ENCODE results near the gene PDGFA.

The PDGFA gene

DNA sequence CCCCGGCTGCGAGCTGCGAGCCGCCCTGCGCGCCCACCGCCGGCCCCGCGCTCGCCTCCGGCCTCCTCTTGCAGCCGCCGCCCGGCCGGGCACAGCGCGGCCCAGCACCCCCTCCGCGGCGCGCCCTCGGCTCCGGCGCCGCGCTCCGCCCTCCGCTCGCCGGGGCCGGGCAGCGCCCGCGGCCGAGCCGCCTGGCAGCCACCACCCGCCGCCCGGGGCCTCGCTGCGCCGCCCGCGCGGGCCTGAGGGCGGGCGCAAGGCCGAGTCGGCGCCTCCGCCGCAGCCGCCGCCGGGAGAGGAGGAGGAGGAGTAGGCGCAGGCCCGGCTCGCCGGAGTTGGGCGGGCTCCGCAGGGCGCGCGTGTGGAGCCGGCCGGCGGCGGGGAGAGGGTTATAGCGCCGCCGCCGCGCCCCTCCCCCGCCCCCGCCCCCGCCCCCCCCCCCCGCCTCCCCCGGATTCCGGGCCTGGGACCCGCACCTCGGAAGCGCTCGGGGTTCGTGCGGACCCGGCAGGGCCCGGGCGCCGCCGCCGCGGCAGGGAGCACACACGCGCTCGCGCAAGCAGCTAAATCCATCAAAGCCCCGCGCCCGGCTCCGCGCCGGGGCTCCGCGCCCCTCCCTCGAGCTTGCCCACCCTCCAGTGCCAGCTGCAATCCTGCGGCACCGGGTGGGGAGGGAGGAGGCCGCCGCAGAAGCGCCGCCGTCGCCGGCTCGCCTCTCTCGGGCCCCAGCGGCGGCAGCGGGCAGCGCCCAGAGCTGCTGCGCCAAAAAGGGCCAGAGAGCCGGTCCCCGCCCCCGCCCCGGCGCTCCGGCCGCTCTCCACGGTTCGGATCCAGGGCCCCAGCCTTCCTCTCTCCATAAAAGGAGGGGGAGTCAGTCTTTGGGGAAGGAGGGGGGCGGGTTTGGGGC lies at the start of gene PDGFA:
Gene PDGFA, minus strand, starts transcription at position 363 of the 907 bp plus-strand sequence. CDS start 845 bp downstream, outside the sequence.
- DNase-seq (ENCODE audit: low read depth): no peak
- H3K4me3 ChIP-seq (ENCODE audit: low read depth, low read length): peak within 1 kb of the TSS; percentile 64

DNA sequence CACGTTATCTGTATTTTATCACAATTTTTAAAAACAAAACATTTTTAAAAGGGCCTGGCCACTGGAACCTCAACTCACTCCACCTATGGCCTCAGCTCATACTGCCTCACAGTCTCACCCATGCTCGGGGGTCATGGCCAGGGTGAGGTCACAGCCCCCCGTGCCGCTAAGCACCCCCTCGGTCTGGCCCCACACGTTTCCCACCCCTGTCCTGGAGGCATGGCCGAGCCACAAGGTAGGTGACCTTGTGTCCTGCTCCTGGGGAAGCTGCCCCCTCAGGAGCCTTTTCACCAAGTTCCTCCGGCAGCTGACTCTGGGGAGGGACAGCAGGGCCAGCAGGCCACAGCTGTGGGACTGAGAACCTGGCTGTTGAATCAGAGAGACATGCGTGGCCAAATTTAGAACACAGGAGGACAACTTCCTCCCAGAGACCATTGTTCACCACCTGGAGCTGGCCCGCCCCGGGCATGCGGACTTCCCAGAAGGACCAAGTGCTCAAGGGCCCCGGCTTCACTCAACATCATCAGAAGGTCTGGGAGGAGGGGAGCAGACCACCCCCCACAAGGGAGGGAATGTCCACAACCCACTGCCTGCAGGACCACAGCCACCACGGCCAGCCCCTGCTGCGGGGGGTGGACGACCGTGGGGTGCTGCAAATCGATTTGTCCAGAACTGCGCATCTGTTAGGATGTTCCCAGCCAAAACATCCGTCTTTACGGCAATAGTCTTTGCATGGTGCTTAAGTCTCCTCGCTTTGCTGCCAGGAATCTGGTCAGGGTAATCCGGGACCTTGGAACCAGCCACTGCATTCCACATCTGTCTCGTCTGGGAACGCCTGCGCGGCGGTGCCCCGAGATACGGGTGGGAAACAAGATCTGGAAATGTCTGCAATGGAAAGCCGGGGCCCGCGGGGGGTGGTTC lies 48.6 kb upstream of the PDGFA start:
- DNase-seq (ENCODE audit: low read depth): no peak
- no peak overlapping the region for H3K4me3 ChIP-seq (ENCODE audit: low read depth, low read length)

DNA sequence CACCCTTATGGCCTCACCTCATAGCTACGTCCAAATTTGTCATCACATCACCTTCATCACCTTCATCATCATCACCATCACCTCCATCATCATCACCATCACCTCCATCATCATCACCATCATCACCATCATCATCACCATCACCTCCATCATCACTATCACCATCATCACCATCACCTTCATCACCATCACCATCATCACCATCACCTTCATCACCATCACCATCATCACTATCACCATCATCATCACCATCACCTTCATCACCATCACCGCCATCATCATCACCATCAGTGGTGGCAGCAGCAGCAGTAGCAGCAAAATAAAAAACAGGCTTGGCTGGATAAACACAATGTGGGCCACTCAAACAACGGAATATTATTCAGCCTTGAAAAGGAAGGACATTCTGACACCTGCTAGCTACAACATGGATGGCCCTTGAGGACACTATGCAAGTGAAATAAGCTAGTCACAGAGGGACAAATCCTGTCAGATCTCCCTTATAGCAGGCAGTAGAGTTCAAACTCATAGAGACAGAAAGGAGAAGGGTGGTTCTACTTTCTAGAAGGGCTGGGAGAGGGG lies 47.7 kb upstream of the PDGFA start:
- no peak overlapping the region for H3K4me3 ChIP-seq (ENCODE audit: low read depth, low read length)
- DNase-seq (ENCODE audit: low read depth): no peak

DNA sequence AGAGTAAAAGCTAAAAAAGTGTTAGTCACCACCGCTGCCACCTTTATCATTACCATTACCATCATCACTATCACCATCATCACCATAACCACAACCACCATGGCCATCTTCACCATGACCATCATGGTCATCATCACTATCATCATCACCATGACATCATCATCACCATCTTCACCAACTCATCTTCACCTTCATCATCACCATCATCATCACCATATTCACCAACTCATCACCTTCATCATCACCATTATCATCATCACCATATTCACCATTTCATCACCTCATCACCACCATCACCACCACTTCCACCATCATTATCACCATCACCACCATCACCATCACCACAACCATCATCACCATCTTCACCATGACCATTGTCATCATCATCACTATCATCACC lies 46.5 kb upstream of the PDGFA start:
- no peak overlapping the region for H3K4me3 ChIP-seq (ENCODE audit: low read depth, low read length)
- DNase-seq (ENCODE audit: low read depth): no peak

DNA sequence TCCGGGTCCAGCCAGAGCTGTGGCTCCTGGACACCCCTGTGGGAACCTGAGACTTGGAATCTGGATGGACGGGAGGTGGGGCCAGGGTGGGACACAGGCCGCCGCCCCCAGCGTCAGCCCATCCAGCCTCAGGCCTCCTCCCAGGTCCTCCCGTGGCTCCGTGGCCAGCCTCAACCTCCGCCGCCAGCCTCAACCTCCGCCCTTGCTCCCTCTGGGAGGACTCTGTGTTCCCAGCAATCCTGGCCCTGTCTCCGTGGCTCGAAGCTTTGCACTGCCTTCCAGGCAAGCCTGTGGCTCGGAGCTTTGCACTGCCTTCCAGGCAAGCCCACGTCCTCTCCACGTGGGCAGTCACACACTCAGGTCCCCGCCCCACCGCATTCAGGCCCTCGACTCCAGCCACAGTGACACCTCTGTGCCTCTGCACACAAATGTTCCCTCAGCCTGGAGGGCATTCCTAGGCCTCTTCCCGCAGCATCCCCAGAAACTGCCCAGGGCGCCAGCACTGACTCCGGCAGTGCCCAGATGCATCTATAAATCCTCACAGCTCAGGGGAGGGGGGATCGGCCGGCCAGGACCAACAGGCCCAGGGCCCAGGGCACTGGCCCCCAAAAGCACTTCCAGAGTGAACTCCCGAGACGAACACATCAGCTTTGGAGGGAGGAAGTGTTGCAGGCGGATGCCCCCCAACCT lies 44.7 kb upstream of the PDGFA start:
- no peak for DNase-seq (ENCODE audit: low read depth)
- H3K4me3 ChIP-seq (ENCODE audit: low read depth, low read length): no peak overlapping the region

DNA sequence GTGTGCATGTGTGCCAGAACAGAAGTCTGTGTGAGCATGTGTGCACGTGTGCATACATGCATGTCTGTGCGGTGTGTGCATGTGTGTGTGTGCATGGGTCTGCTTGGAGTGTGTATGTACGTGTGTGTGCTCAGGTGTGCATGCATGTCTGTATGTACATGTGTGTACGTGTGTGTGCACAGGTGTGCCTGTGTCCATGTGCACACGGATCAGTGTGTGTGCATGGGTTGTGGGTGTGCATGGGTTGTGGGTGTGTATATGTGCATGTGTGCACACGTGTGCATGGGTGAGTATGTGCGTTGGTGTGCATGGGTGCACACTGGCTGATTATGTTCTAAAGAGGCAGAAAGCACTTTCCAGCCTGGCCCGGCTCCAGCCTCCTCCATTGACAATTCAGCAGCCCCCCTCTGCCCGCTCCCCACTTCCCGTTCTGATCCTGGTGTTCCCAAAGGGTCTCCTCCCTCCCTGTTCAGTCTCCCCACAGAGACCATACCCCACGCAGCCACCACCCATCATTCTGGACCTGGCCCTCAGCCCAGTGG lies 44.1 kb upstream of the PDGFA start:
- DNase-seq (ENCODE audit: low read depth): no peak
- no peak overlapping the region for H3K4me3 ChIP-seq (ENCODE audit: low read depth, low read length)

- H3K4me3 ChIP-seq (ENCODE audit: low read depth, low read length): no peak overlapping the region
- DNase-seq (ENCODE audit: low read depth): no peak
These were observed 43.4 kb upstream of the PDGFA start for GRCh38 chr7:562789-563628.

DNA sequence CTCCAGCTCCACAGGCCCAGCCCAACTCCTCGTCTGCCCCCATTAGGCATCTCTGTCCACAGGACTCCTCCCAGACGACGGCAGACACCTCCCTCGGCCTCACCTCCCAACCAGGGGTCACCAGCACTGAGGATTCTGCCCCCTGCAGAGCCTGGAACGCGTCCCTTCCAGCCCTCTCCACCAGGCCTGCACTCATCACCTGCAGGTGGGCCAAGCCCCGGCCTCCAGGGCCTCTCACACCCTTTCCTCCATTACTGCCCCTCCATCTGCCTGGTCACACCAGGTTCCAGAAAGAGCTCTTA lies 42.7 kb upstream of the PDGFA start:
- H3K4me3 ChIP-seq (ENCODE audit: low read depth, low read length): no peak overlapping the region

DNA sequence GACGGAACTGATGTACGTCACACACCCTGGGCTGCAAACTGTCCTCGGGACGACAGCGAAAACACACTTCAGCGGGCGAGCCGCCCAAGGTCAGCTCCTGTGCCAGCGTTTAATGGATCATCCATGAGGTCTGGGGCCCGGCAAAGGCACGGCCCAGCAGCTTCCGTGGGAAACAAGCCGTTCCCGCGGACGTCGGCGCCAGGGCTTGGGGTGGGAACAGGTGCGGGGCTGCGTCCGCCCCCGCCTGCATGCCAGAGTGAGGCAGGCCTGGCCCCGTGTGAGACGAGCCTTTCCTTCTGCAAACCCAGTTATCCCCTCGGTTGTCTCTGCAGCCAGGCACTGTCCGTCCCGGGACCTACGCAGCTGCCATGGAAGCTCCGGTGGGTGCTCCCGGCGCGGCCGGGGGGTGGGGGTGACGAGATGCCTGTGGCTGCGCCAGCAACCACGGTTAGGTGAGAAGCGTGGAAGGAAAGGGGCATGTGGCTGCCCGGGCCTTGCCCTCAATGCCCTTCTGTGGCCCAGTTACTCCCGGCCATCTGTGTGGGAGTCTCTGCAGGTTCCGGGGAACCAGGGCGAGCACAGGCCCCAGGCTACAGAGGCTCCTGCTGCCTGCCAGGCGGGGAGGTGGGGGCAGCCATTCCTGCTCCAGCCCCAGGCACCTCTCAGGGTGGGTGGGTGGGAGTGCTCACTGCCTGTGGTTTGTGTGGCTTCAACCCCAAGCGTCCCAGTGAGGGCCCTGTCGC lies 42.2 kb upstream of the PDGFA start:
- DNase-seq (ENCODE audit: low read depth): peak; percentile 71
- H3K4me3 ChIP-seq (ENCODE audit: low read depth, low read length): no peak overlapping the region

More for the DNA sequence above, 42.7 kb upstream of the PDGFA start:
- no peak for DNase-seq (ENCODE audit: low read depth)

GRCh38 chr7:560966-561630 lies 41.5 kb upstream of the PDGFA start:
- no peak overlapping the region for H3K4me3 ChIP-seq (ENCODE audit: low read depth, low read length)
- DNase-seq (ENCODE audit: low read depth): no peak

DNA sequence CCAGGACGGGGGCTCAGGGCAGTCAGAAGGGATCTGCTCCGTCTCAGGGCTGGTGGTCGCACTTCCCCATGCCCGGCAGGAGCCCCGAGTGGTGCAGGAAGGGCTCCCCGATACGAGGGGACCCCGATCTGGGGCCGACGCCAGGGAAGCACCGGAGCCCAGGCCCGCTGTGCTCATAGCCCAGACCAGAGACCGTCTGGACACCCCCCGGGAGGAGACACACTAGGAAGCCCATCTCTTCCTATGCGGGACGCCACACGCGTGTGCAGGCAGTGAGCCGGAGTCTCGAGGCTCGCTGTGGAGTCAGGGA lies 39.7 kb upstream of the PDGFA start:
- no peak for DNase-seq (ENCODE audit: low read depth)
- no peak overlapping the region for H3K4me3 ChIP-seq (ENCODE audit: low read depth, low read length)

DNA sequence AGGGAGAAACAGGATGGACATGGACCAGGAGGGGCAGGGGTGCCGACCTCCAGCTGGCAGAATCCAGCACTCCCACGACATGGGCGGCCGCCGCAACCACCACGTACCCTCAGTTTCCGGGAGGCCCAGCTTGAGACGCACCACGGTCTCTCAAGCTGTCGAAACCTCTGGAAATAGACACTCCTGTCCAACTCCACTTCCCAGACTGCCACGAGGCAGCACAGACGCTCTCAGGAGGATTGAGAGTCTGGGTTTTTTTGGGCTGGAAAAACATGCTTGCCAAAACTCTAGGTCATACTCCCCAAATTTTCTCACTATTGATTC lies 37.9 kb upstream of the PDGFA start:
- DNase-seq (ENCODE audit: low read depth): no peak
- no peak overlapping the region for H3K4me3 ChIP-seq (ENCODE audit: low read depth, low read length)

DNA sequence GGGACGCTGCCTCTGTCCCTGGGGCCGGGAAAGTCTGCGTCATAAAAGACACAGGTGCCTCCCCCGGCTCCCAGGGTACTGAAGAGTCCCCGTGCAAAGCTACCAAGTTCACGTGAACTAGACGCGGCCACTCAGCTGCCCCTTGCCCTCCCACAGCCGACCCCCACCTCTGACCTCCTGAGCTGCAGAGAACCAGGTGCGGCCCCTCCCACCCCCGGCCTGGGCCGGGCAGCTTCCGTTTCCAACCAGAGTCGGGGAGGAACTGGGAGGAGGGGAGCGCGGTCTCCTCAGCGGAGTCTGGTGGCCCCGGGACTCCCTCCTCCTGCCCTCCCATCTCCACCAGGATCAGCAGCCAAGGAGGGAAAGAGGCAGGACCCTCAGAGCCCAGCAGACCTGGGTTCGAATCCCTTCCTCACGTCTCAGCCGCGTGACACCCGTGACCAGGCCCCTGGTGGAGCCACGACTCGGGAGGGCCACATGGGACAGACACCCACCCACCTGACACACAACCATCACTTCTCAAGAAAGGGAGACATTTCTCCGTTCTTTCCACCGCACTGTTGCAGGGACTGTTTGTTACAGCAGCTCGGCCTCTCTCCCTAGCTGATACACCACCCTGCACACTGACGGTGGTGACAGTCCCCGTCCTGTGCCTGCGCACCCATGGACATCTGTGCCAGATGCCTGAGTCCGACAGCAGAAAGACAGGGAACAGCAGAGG lies 37.4 kb upstream of the PDGFA start:
- DNase-seq (ENCODE audit: low read depth): no peak
- no peak overlapping the region for H3K4me3 ChIP-seq (ENCODE audit: low read depth, low read length)

DNA sequence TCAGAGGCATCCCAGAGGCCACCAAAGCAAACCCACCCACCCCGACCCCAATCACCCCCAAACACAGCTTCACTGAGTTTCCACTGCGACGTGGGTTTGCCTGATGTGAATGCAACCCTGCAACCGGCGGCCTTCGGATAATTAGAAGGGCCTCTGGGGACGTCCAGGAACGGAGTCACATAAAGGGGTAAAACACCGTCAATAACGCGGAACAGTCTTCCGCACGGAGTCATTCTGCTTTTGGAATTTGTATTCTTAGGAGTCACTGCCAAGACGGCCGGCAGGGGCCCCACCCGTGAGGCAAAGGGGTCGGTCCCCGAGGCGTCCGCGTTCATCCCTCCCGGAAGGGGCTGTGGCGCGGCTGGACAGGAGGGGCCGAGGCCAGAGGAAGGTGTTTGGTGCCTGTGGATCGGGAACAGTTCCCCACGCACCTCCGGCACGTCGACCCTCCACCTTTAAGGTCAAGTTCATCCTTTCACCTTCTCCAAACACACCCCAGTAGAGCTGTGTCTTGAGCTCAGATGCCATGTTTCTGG lies 36.7 kb upstream of the PDGFA start:
- H3K4me3 ChIP-seq (ENCODE audit: low read depth, low read length): no peak overlapping the region
- DNase-seq (ENCODE audit: low read depth): no peak

DNA sequence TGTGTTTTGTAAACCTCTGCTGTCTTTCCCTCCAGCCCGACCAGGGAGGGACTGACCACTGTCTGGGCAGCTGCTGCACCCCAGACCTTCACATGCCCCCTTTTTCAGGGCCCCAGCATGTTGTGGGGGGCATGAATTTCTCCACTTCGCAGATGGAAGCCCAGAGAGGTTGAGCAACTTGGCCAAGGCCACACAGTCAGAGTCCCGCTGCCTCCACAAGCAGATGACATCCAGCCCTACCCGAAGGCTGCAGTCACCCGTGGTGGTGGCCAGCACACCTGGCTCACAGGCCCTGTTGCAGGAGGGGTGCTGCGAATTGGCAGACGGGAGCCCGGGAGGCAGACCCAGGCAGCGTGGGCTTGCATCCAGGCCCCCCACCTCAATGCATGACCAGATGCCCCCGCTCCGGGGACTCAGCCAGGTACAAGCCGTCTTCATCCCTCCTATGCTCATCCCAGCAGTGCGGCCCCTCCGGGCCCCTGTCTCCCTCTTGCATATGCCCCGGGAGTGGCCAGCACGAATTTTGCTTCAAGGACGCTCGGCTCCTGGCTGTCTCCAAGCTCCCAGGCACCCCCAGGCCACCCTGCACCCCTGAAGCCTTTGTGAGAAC lies 36.0 kb upstream of the PDGFA start:
- no peak overlapping the region for H3K4me3 ChIP-seq (ENCODE audit: low read depth, low read length)
- no peak for DNase-seq (ENCODE audit: low read depth)

GRCh38 chr7:553636-554111 lies 34.0 kb upstream of the PDGFA start:
- DNase-seq (ENCODE audit: low read depth): no peak
- no peak overlapping the region for H3K4me3 ChIP-seq (ENCODE audit: low read depth, low read length)
